ENCODE measurements around the gene BRICD5.

- TF ChIP-seq CTCF (IDR thresholded peaks at IDR 0.05) (no peak), POLR2A (IDR thresholded peaks at IDR 0.05; ENCODE audit: low read depth) (no peak)
These were observed 25.9 kb upstream of the BRICD5 start, which contains the start of gene DNASE1L2 for GRCh38 chr16:2236337-2237101.
